UCSD-AML1 (cell line): ENCODE measurements around the gene CPXM1.

Experiments
- DNase-seq: peaks from one replicate; lab custom pipeline; 2025; ENCODE audit not compliant: unreplicated experiment; lab: John Stamatoyannopoulos, UW

The CPXM1 gene

GRCh38 chr20:2750491-2751251 lies 49.8 kb downstream of the CPXM1 start:
- DNase-seq = no peak

- no peak for DNase-seq
These were observed 50.4 kb downstream of the CPXM1 start for GRCh38 chr20:2749951-2750490.

- DNase-seq = no peak
These were observed 51.0 kb downstream of the CPXM1 start for GRCh38 chr20:2749343-2749950.

- no peak for DNase-seq
These were observed 51.7 kb downstream of the CPXM1 start for GRCh38 chr20:2748551-2749342.

- no peak for DNase-seq
These were observed 52.7 kb downstream of the CPXM1 start for GRCh38 chr20:2747676-2748235.

GRCh38 chr20:2746636-2747265 lies 53.7 kb downstream of the CPXM1 start:
- no peak for DNase-seq

GRCh38 chr20:2745936-2746635 lies 54.3 kb downstream of the CPXM1 start:
- DNase-seq = no peak

GRCh38 chr20:2745060-2745910 lies 55.1 kb downstream of the CPXM1 start:
- DNase-seq = no peak
